ENCODE measurements around the gene TSC22D1.

GRCh38 chr13:44389060-44389666 lies 187.0 kb downstream of the TSC22D1 start:
- TF ChIP-seq POLR2A (IDR thresholded peaks at IDR 0.05) (no peak), CTCF (IDR thresholded peaks at IDR 0.05) (no peak)
